ENCODE data around the gene OR4D1. TPM values are rescaled to one million over a fixed set of nuclear protein-coding genes. Genes with fewer than 3 reads are reported as not detected.

OR4D1 gene
- total RNA-seq, 1 donor from 2014 or later, result not detected

DNA sequence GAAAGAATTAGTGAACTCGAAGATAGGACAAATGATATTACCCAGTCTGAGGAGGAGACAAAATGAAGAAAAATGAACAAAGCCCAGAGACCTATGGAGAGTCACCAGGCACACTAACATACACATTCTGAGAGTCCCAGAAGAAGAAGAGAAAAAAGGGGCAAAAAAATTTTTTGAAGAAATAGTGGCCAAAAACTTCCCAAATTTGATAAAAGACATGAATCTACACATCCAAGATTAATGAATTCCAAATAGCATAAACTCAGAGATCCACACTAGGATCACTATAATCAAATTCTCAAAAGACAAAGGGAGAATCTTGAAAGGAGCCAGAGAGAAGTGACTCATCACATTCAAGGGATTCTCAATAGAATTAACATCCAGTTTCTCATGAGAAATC is 3.4 kb upstream of the OR4D1 start:
- Histone ChIP-seq H3K4me3 (ENCODE audit: low read depth, low read length) (no peak overlapping the region), H3K36me3 (ENCODE audit: control insufficient read depth, insufficient read depth, low read length) (no peaks in the 10 kb centered on the region), H3K27me3 (ENCODE audit: control insufficient read depth, insufficient read depth, low read length) (peaks cover 9% of the 10 kb centered on the region)
- no peak for DNase-seq (ENCODE audit: low read depth)
- TF ChIP-seq, protein P1, sequence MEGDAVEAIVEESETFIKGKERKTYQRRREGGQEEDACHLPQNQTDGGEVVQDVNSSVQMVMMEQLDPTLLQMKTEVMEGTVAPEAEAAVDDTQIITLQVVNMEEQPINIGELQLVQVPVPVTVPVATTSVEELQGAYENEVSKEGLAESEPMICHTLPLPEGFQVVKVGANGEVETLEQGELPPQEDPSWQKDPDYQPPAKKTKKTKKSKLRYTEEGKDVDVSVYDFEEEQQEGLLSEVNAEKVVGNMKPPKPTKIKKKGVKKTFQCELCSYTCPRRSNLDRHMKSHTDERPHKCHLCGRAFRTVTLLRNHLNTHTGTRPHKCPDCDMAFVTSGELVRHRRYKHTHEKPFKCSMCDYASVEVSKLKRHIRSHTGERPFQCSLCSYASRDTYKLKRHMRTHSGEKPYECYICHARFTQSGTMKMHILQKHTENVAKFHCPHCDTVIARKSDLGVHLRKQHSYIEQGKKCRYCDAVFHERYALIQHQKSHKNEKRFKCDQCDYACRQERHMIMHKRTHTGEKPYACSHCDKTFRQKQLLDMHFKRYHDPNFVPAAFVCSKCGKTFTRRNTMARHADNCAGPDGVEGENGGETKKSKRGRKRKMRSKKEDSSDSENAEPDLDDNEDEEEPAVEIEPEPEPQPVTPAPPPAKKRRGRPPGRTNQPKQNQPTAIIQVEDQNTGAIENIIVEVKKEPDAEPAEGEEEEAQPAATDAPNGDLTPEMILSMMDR (IDR thresholded peaks at IDR 0.05; ENCODE audit: insufficient read depth, low read length, poor library complexity, severe bottlenecking), result no peak

DNA sequence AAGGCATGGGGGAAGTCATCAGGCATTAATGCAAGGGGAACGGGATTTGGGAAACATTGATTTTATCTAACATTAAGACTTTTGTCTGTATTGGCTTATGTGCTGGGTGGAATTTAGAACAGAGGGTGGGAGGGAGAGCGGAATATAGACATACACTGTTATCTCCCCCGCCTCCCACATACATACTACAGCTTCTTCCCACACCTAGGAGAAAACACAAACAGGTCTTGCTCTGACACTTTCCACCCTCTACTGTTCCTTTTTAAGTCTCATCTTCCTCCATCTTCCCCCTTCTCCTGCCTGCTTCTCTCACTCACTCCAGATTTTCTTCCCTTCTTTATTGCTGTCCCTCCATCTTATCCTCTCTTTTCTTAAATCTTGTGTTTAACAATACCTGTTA is 425 bp downstream of the OR4D1 start:
- no peak for DNase-seq (ENCODE audit: low read depth)
- TF ChIP-seq, protein P1 (IDR thresholded peaks at IDR 0.05; ENCODE audit: insufficient read depth, low read length, poor library complexity, severe bottlenecking), result no peak
- H3K27me3 ChIP-seq (ENCODE audit: control insufficient read depth, insufficient read depth, low read length), result peaks cover 18% of the 10 kb centered on the region
- H3K36me3 ChIP-seq (ENCODE audit: control insufficient read depth, insufficient read depth, low read length), result no peaks in the 10 kb centered on the region
- H3K4me3 ChIP-seq (ENCODE audit: low read depth, low read length), result no peak overlapping the region

DNA sequence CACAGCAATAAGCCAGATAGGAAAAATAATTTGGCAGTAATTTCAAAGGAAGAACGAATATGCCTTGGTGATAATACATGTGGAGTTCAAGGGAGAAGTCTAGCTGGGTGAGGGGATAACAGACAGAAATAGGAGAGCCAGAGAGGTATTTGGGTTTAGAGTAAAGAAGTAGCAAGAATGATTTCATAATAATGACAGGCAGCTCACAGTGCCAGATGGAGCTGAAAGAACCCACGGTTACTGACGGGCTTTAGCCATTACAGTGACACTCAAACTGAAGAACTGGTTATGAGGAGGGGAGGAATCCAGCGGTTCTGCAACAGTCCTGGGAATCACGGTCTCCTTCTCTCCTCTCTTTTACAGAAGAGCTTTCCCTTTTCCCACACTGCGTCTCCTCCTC is 2.2 kb downstream of the OR4D1 start:
- H3K36me3 ChIP-seq (ENCODE audit: control insufficient read depth, insufficient read depth, low read length), result no peaks in the 10 kb centered on the region
- no peak for DNase-seq (ENCODE audit: low read depth)
- H3K4me3 ChIP-seq (ENCODE audit: low read depth, low read length), result no peak overlapping the region
- TF ChIP-seq, protein P1 (IDR thresholded peaks at IDR 0.05; ENCODE audit: insufficient read depth, low read length, poor library complexity, severe bottlenecking), result no peak
- peaks cover 25% of the 10 kb centered on the region for H3K27me3 ChIP-seq (ENCODE audit: control insufficient read depth, insufficient read depth, low read length)

DNA sequence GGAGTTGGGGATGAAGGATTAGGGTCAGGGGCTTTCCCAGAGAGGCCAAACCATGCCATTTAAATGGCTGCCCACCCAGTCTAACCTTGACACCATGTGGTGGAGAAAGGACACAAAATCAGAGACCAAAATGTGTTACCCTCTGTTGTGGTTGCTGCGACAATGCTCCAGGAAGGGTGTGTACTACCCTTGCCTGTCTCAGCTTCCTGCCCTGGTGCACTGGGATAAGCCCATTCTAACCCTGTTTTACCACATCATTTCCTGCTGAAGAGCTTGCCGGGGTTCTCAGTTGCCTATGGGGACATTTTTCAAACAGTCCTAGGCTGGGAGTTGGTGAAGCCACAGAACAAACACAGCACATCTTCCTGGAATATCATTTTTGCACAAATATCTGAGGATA is 4.9 kb downstream of the OR4D1 start:
- peaks cover 44% of the 10 kb centered on the region for H3K27me3 ChIP-seq (ENCODE audit: control insufficient read depth, insufficient read depth, low read length)
- H3K36me3 ChIP-seq (ENCODE audit: control insufficient read depth, insufficient read depth, low read length), result no peaks in the 10 kb centered on the region
- DNase-seq (ENCODE audit: low read depth), result no peak
- H3K4me3 ChIP-seq (ENCODE audit: low read depth, low read length), result no peak overlapping the region
- TF ChIP-seq, protein P1 (IDR thresholded peaks at IDR 0.05; ENCODE audit: insufficient read depth, low read length, poor library complexity, severe bottlenecking), result no peak

DNA sequence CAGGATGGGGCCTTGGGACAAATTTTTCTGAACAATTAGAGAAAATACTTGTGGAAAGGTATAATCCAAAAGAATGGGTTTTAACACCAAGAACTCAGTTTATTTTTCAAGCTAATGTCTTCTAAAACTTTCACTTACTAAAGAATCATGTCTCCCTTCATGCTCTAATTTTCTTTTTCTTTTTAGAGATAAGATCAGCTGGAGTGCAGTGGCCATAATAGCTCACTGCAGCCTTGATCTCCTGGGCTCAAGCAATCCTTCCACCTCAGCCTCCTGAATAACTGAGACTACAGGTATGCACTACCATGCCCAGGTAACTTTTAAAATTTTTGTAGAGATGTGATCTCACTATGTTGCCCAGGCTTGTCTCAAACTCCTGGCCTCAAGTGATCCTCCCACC is 5.5 kb downstream of the OR4D1 start:
- peaks cover 42% of the 10 kb centered on the region for H3K27me3 ChIP-seq (ENCODE audit: control insufficient read depth, insufficient read depth, low read length)
- no peak overlapping the region for H3K4me3 ChIP-seq (ENCODE audit: low read depth, low read length)

More for the DNA sequence above, 5.5 kb downstream of the OR4D1 start:
- DNase-seq (ENCODE audit: low read depth), result no peak
- TF ChIP-seq, protein P1 (IDR thresholded peaks at IDR 0.05; ENCODE audit: insufficient read depth, low read length, poor library complexity, severe bottlenecking), result no peak
- no peaks in the 10 kb centered on the region for H3K36me3 ChIP-seq (ENCODE audit: control insufficient read depth, insufficient read depth, low read length)
